HepG2 (cell line): Measurements from ENCODE around the gene CLIC1. TPM values are rescaled to one million over a fixed set of nuclear protein-coding genes. Genes with fewer than 3 reads are reported as not detected.
A peak's percentile ranks its signal among the peaks of the same experiment; 100 is the strongest.

ENCODE experiments used
- ARNT ChIP-seq: fragments of 450-650 bp; IDR thresholded peaks from 2 replicates; pipeline ENCODE4 v1.6.1; 2017
- CBX1 ChIP-seq: IDR thresholded peaks from one replicate; pipeline ENCODE4 v1.6.1; 2016; ENCODE audit warnings: antibody characterized with exemption, low read depth
- RBM22 ChIP-seq: fragments of 200-400 bp; formaldehyde crosslinking; optimal IDR thresholded peaks from 2 replicates; pipeline ENCODE3; 2017; ENCODE audit warnings: mild to moderate bottlenecking, low read length, moderate library complexity
- SP1 ChIP-seq, 2 experiments: fragments of 450-650 bp in 1 of 2; sonication (generic) in 1 of 2; formaldehyde crosslinking in 1 of 2; IDR thresholded peaks; 2 replicates each; pipeline versions ENCODE4 v1.4.0 to v1.6.1; 2016 to 2020; ENCODE audit warnings: missing genetic modification reagents in 1 of 2
- TAF15 ChIP-seq: fragments of 200-400 bp; formaldehyde crosslinking; IDR thresholded peaks from one replicate; pipeline ENCODE4 v1.6.1; 2018; ENCODE audit warnings: mild to moderate bottlenecking, low read depth, low read length; ENCODE audit not compliant: poor library complexity, severe bottlenecking
- TOE1 ChIP-seq: sonication (generic); formaldehyde crosslinking; IDR thresholded peaks from 2 replicates; pipeline ENCODE4 v1.4.0; 2020; ENCODE audit warnings: mild to moderate bottlenecking, missing genetic modification reagents
- ZFP41 ChIP-seq: sonication (generic); formaldehyde crosslinking; IDR thresholded peaks from 2 replicates; pipeline ENCODE4 v1.4.0; 2020; ENCODE audit warnings: mild to moderate bottlenecking, missing genetic modification reagents, borderline replicate concordance
- ZFY ChIP-seq: sonication (generic); formaldehyde crosslinking; IDR thresholded peaks from 2 replicates; pipeline ENCODE4 v1.4.0; 2020; ENCODE audit warnings: missing genetic modification reagents
- ZNF234 ChIP-seq: sonication (generic); formaldehyde crosslinking; conservative IDR thresholded peaks from 2 replicates; pipeline ENCODE4 v1.5.1; 2020; ENCODE audit warnings: mild to moderate bottlenecking, missing genetic modification reagents
- ZNF33A ChIP-seq: sonication (generic); formaldehyde crosslinking; IDR thresholded peaks from 2 replicates; pipeline ENCODE4 v1.5.1; 2020; ENCODE audit warnings: missing genetic modification reagents, mild to moderate bottlenecking, moderate library complexity, borderline replicate concordance
- ZNF644 ChIP-seq: IDR thresholded peaks from 2 replicates; pipeline ENCODE4 v1.6.1; 2016; ENCODE audit warnings: low read depth
- ZNF670 ChIP-seq: sonication (generic); formaldehyde crosslinking; IDR thresholded peaks from 2 replicates; pipeline ENCODE4 v1.8.0; 2022; ENCODE audit warnings: mild to moderate bottlenecking, missing genetic modification reagents, borderline replicate concordance
- polyA plus RNA-seq, 8 experiments: library from polyadenylated mRNA; depleted of rRNA in 3 of 8; stranded (reverse) in 7 of 8; unstranded in 1 of 8; fragments of >200 nt; fragmentation: Illumina TruSeq in 4 of 8; extraction: Trizol in 4 of 8; gene quantifications; 2 replicates each; pipeline versions ENCODE4 v1.2.1 to v1.2.3, GENCODE V29; 2011 to 2016; ENCODE audit warnings: low read depth in 4 of 8, missing spikeins in 1 of 8, mixed read lengths in 1 of 8; ENCODE audit not compliant: insufficient read depth in 1 of 8
- total RNA-seq, 5 experiments: library from RNA; depleted of rRNA; stranded (reverse); fragments of >200 nt; fragmentation: Illumina TruSeq; extraction: Trizol; gene quantifications; 2 replicates each; pipeline ENCODE4 v1.2.3, GENCODE V29; 2016; ENCODE audit warnings: low read depth in 1 of 5
- TF ChIP-seq, protein P1 (sequence below): sonication (generic); formaldehyde crosslinking; IDR thresholded peaks from 2 replicates; pipeline ENCODE4 v1.4.0; 2020; ENCODE audit warnings: missing genetic modification reagents
- TF ChIP-seq, protein P2 (sequence below): IDR thresholded peaks from 2 replicates; pipeline ENCODE4 v1.6.1; 2016; ENCODE audit warnings: missing biosample characterization, missing genetic modification reagents, low read depth
- TF ChIP-seq, protein P3 (sequence below): IDR thresholded peaks from 2 replicates; pipeline ENCODE4 v1.6.1; 2018; ENCODE audit warnings: missing genetic modification reagents, mild to moderate bottlenecking, missing compliant biosample characterization
- TF ChIP-seq, protein P4 (sequence below): sonication (generic); formaldehyde crosslinking; conservative IDR thresholded peaks from 2 replicates; pipeline ENCODE4 v1.8.0; 2022; ENCODE audit warnings: low read depth, missing genetic modification reagents
- TF ChIP-seq, protein P5 (sequence below): sonication (generic); formaldehyde crosslinking; IDR thresholded peaks from 2 replicates; pipeline ENCODE4 v1.5.1; 2020; ENCODE audit warnings: mild to moderate bottlenecking, missing genetic modification reagents, borderline replicate concordance

Gene CLIC1
- total and polyA plus RNA-seq, 2 of the 13 experiments (the other 11 are each of a cell fraction or from before 2014, with no cell fraction given), result 602 to 891 TPM

DNA sequence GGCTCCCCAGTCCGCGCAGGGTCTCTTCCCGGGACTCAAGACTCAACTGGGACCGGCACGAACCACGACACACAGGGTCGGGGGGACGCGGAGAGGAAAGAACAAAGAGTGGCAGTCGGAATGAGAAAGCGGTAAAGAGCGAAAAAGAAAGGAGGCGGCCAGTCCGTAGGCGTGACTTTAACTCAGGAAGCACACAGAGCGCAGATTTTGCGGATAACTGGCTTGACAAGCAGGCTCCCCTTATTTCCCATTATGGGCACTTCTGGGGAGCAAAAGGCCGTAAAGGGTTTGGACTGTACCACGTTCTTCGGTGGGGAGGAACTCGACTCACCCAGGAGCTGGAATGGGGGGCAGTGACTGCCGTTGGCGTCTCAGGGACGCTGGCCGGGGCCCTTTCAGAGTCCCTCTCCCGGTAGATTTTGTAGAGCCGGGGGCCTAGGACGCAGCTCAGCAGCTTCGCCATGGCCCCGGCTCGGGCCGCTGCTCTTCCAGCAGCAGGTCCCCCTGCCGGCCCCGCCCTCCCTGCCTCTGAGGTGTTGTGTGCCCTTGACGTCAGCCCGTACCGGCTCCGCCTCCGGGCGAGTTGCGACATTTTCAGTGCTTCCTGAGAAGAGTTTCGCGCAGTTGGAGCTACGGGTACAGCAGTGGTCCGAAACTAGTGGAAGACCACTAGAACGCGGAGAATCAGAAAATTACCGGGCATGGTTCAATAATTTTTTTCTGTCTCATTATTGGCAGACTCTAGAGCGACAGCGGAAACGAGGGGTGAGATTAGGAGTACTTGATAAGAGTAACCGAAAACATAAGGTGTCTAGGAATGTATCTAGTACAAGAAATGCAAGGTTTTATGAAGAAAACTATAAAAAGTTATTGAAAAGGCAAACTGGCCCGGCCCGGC, 33.3 kb downstream of the CLIC1 start, which contains the start of gene ABHD16A (continued):
- TF ChIP-seq ZNF33A (CRISPR knock-in tag) (0 out of 2 replicates have a peak, but pooled peaks have one; percentile 58), TOE1 (CRISPR knock-in tag) (peak; percentile 76; the same call in 1 of the 2 replicates), RBM22 (no peak), ZFY (CRISPR knock-in tag) (peak; percentile 90), ARNT (no peak), SP1 (IDR thresholded peaks at IDR 0.05) (no peak), SP1 (CRISPR knock-in tag; IDR thresholded peaks at IDR 0.05) (peak; percentile 83), TAF15 (peak; percentile 37), ZNF670 (peak; percentile 94), CBX1 (peak; percentile 91), ZNF234 (CRISPR knock-in tag) (peak; percentile 90), ZFP41 (CRISPR knock-in tag) (no peak), ZNF644 (CRISPR knock-in tag) (no peak)
- TF ChIP-seq, protein P1, sequence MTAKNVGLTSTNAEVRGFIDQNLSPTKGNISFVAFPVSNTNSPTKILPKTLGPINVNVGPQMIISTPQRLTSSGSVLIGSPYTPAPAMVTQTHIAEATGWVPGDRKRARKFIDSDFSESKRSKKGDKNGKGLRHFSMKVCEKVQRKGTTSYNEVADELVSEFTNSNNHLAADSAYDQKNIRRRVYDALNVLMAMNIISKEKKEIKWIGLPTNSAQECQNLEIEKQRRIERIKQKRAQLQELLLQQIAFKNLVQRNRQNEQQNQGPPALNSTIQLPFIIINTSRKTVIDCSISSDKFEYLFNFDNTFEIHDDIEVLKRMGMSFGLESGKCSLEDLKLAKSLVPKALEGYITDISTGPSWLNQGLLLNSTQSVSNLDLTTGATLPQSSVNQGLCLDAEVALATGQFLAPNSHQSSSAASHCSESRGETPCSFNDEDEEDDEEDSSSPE (CRISPR knock-in tag), result peak; percentile 67
- TF ChIP-seq, protein P2, sequence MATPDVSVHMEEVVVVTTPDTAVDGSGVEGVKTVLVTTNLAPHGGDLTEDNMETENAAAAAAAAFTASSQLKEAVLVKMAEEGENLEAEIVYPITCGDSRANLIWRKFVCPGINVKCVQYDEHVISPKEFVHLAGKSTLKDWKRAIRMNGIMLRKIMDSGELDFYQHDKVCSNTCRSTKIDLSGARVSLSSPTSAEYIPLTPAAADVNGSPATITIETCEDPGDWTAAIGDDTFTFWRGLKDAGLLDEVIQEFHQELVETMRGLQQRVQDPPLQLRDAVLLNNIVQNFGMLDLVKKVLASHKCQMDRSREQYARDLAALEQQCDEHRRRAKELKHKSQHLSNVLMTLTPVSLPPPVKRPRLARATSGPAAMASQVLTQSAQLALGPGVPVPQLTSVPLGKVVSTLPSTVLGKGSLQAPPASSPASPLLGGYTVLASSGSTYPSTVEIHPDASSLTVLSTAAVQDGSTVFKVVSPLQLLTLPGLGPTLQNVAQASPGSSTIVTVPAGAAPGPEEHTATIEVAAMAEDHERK (CRISPR knock-in tag), result peak; percentile 51
- TF ChIP-seq, protein P3, sequence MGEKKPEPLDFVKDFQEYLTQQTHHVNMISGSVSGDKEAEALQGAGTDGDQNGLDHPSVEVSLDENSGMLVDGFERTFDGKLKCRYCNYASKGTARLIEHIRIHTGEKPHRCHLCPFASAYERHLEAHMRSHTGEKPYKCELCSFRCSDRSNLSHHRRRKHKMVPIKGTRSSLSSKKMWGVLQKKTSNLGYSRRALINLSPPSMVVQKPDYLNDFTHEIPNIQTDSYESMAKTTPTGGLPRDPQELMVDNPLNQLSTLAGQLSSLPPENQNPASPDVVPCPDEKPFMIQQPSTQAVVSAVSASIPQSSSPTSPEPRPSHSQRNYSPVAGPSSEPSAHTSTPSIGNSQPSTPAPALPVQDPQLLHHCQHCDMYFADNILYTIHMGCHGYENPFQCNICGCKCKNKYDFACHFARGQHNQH (CRISPR knock-in tag), result peak; percentile 90
- TF ChIP-seq, protein P4, sequence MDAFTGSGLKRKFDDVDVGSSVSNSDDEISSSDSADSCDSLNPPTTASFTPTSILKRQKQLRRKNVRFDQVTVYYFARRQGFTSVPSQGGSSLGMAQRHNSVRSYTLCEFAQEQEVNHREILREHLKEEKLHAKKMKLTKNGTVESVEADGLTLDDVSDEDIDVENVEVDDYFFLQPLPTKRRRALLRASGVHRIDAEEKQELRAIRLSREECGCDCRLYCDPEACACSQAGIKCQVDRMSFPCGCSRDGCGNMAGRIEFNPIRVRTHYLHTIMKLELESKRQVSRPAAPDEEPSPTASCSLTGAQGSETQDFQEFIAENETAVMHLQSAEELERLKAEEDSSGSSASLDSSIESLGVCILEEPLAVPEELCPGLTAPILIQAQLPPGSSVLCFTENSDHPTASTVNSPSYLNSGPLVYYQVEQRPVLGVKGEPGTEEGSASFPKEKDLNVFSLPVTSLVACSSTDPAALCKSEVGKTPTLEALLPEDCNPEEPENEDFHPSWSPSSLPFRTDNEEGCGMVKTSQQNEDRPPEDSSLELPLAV, result no peak
- TF ChIP-seq, protein P5, sequence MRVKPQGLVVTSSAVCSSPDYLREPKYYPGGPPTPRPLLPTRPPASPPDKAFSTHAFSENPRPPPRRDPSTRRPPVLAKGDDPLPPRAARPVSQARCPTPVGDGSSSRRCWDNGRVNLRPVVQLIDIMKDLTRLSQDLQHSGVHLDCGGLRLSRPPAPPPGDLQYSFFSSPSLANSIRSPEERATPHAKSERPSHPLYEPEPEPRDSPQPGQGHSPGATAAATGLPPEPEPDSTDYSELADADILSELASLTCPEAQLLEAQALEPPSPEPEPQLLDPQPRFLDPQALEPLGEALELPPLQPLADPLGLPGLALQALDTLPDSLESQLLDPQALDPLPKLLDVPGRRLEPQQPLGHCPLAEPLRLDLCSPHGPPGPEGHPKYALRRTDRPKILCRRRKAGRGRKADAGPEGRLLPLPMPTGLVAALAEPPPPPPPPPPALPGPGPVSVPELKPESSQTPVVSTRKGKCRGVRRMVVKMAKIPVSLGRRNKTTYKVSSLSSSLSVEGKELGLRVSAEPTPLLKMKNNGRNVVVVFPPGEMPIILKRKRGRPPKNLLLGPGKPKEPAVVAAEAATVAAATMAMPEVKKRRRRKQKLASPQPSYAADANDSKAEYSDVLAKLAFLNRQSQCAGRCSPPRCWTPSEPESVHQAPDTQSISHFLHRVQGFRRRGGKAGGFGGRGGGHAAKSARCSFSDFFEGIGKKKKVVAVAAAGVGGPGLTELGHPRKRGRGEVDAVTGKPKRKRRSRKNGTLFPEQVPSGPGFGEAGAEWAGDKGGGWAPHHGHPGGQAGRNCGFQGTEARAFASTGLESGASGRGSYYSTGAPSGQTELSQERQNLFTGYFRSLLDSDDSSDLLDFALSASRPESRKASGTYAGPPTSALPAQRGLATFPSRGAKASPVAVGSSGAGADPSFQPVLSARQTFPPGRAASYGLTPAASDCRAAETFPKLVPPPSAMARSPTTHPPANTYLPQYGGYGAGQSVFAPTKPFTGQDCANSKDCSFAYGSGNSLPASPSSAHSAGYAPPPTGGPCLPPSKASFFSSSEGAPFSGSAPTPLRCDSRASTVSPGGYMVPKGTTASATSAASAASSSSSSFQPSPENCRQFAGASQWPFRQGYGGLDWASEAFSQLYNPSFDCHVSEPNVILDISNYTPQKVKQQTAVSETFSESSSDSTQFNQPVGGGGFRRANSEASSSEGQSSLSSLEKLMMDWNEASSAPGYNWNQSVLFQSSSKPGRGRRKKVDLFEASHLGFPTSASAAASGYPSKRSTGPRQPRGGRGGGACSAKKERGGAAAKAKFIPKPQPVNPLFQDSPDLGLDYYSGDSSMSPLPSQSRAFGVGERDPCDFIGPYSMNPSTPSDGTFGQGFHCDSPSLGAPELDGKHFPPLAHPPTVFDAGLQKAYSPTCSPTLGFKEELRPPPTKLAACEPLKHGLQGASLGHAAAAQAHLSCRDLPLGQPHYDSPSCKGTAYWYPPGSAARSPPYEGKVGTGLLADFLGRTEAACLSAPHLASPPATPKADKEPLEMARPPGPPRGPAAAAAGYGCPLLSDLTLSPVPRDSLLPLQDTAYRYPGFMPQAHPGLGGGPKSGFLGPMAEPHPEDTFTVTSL, result peak; percentile 34; the same call in 1 of the 2 replicates
